ENCODE results near the gene SURF1.

- no peak for TF ChIP-seq CTCF (IDR thresholded peaks at IDR 0.05; ENCODE audit: low read depth, low read length)
- no peak for TF ChIP-seq EZH2phosphoT487 (IDR thresholded peaks at IDR 0.05; ENCODE audit: low read depth)
These were observed 28.5 kb upstream of the SURF1 start for GRCh38 chr9:133384736-133385321.

Measured in OCI-LY3 (cell line).